HCT116 (cell line): ENCODE data around the gene DDX60. TPM values are rescaled to one million over a fixed set of nuclear protein-coding genes. Genes with fewer than 3 reads are reported as not detected.

Experiments
- ATAC-seq: fragments of 200-7000 bp; cut with Tn5 transposase; 2 replicates; pipeline ENCODE4 v1.9.1; 2020; ENCODE audit warnings: mild to moderate bottlenecking, moderate library complexity
- BruUV-seq: library from RNA; stranded (reverse); fragments of 400-500 nt; replicated peaks from 2 replicates; lab custom pipeline; 2021; lab: Mats Ljungman, UMichigan
- CTCF ChIA-PET: fragments of 300-600 bp; sonication (Branson Sonifier 250); formaldehyde crosslinking; loops from one replicate; lab custom pipeline; 2021; ENCODE audit warnings: antibody characterized with exemption; lab: Charles Lee
- POLR2A ChIA-PET: fragments of 300-600, 350-600 bp; sonication (Branson Sonifier 250); formaldehyde crosslinking; loops from one replicate; lab custom pipeline; 2021; ENCODE audit warnings: antibody characterized with exemption; lab: Charles Lee
- RAD21 ChIA-PET, 2 experiments: fragments of 300-600 bp; sonication (Branson Sonifier 250); formaldehyde crosslinking; loops; one replicate each; lab custom pipeline; 2023; ENCODE audit warnings: low total read pairs in 2 of 2; ENCODE audit not compliant: uncharacterized antibody in 2 of 2, unreplicated experiment in 2 of 2, low non-redundant PET in 1 of 2; lab: Charles Lee
- DNase-seq: peaks from one replicate; pipeline ENCODE4 v3.0.0-alpha.2; 2010; ENCODE audit warnings: low read depth, low spot score
- H2AFZ ChIP-seq: fragments of 200-600 bp; shearing (Covaris generic), sonication (generic); 2 replicates; pipeline ENCODE4 v1.6.1; 2017; ENCODE audit warnings: low read depth, mixed run types, mixed read lengths, antibody characterized with exemption, low read length; ENCODE audit not compliant: poor library complexity, severe bottlenecking
- H3K27ac ChIP-seq: 2 replicates; pipeline ENCODE4 v1.5.1; 2012; ENCODE audit warnings: low read depth, low read length
- H3K27me3 ChIP-seq: fragments of 200-600 bp; sonication (generic); 2 replicates; pipeline ENCODE4 v1.6.1; 2016; ENCODE audit warnings: mixed run types, low read length, mixed read lengths; ENCODE audit not compliant: insufficient read depth
- H3K36me3 ChIP-seq, 2 experiments: fragments of 200-500 bp in 1 of 2; fragments of 200-600 bp in 1 of 2; sonication (Bioruptor generic) in 1 of 2; sonication (generic) in 1 of 2; 2 replicates each; pipeline versions ENCODE4 v1.5.1 to v1.6.1; 2014 to 2016; ENCODE audit warnings: low read length in 2 of 2, inconsistent platforms in 1 of 2, mixed read lengths in 1 of 2, mixed run types in 1 of 2; ENCODE audit not compliant: insufficient read depth in 2 of 2, control insufficient read depth in 1 of 2
- H3K4me1 ChIP-seq, 2 experiments: fragments of 200-600 bp in 1 of 2; sonication (generic) in 1 of 2; 2 replicates each; pipeline versions ENCODE4 v1.5.1 to v1.6.1; 2012 to 2017; ENCODE audit warnings: low read length in 2 of 2, inconsistent platforms in 1 of 2, mild to moderate bottlenecking in 1 of 2, mixed read lengths in 1 of 2, mixed run types in 1 of 2, moderate library complexity in 1 of 2; ENCODE audit not compliant: insufficient read depth in 2 of 2, control insufficient read depth in 1 of 2
- H3K4me2 ChIP-seq: fragments of 200-600 bp; sonication (generic); 2 replicates; pipeline ENCODE4 v1.6.1; 2017; ENCODE audit warnings: mixed run types, low read length, mixed read lengths
- H3K4me3 ChIP-seq, 2 experiments: fragments of 200-600 bp in 1 of 2; sonication (generic) in 1 of 2; replicated peaks in 1 of 2; 2 replicates each; pipeline ENCODE4 v1.5.1; 2011 to 2016; ENCODE audit warnings: low read length in 2 of 2, control low read depth in 1 of 2, low read depth in 1 of 2, mild to moderate bottlenecking in 1 of 2, mixed read lengths in 1 of 2, mixed run types in 1 of 2
- H3K79me2 ChIP-seq: fragments of 200-600 bp; sonication (generic); 2 replicates; pipeline ENCODE4 v1.6.1; 2017; ENCODE audit warnings: mild to moderate bottlenecking, mixed run types, low read length, moderate library complexity, mixed read lengths; ENCODE audit not compliant: insufficient read depth
- H3K9ac ChIP-seq: fragments of 200-600 bp; sonication (generic); 2 replicates; pipeline ENCODE4 v1.6.1; 2016; ENCODE audit warnings: low read length, mixed read lengths
- H3K9me2 ChIP-seq: fragments of 200-600 bp; sonication (generic), shearing (Covaris generic); 2 replicates; pipeline ENCODE4 v1.6.1; 2017; ENCODE audit warnings: mixed run types, mild to moderate bottlenecking, moderate library complexity; ENCODE audit not compliant: insufficient read depth
- H3K9me3 ChIP-seq, 2 experiments: fragments of 200-500 bp in 1 of 2; fragments of 200-600 bp in 1 of 2; sonication (Bioruptor generic) in 1 of 2; sonication (generic) in 1 of 2; 2 replicates each; pipeline ENCODE4 v1.6.1; 2014 to 2017; ENCODE audit warnings: low read length in 2 of 2, mixed read lengths in 2 of 2, inconsistent platforms in 1 of 2, low read depth in 1 of 2, mild to moderate bottlenecking in 1 of 2, mixed run types in 1 of 2, moderate library complexity in 1 of 2; ENCODE audit not compliant: control insufficient read depth in 1 of 2, insufficient read depth in 1 of 2
- H4K20me1 ChIP-seq: fragments of 200-600 bp; sonication (generic), shearing (Covaris generic); 2 replicates; pipeline ENCODE4 v1.6.1; 2017; ENCODE audit warnings: mixed run types, mild to moderate bottlenecking, moderate library complexity; ENCODE audit not compliant: insufficient read depth
- ATF3 ChIP-seq: IDR thresholded peaks from 2 replicates; pipeline ENCODE4 v1.6.1; 2012
- CEBPB ChIP-seq: IDR thresholded peaks from 2 replicates; pipeline ENCODE4 v1.6.1; 2012; ENCODE audit warnings: low read depth
- CTCF ChIP-seq, 3 experiments: fragments of 200-600 bp in 1 of 3; sonication (generic) in 1 of 3; IDR thresholded peaks in 2 of 3; conservative IDR thresholded peaks in 1 of 3; 2 replicates each; pipeline ENCODE4 v1.5.1; 2012 to 2017; ENCODE audit warnings: low read depth in 2 of 3, low read length in 2 of 3, antibody characterized with exemption in 1 of 3, borderline replicate concordance in 1 of 3, control low read depth in 1 of 3, mild to moderate bottlenecking in 1 of 3, mixed read lengths in 1 of 3, mixed run types in 1 of 3, moderate library complexity in 1 of 3; ENCODE audit not compliant: insufficient read depth in 1 of 3
- EGR1 ChIP-seq: IDR thresholded peaks from 2 replicates; pipeline ENCODE4 v1.6.1; 2012; ENCODE audit warnings: low read depth
- ELF1 ChIP-seq: IDR thresholded peaks from 2 replicates; pipeline ENCODE4 v1.6.1; 2012; ENCODE audit warnings: low read depth, borderline replicate concordance
- EZH2 ChIP-seq: fragments of 200-600 bp; sonication (generic); IDR thresholded peaks from 2 replicates; pipeline ENCODE4 v1.6.1; 2017; ENCODE audit warnings: antibody characterized with exemption, mixed run types
- FOSL1 ChIP-seq: IDR thresholded peaks from 2 replicates; pipeline ENCODE4 v1.6.1; 2012; ENCODE audit warnings: low read depth
- JUND ChIP-seq: IDR thresholded peaks from 2 replicates; pipeline ENCODE4 v1.6.1; 2012
- MAX ChIP-seq: IDR thresholded peaks from 2 replicates; pipeline ENCODE4 v1.6.1; 2012
- POLR2A ChIP-seq: IDR thresholded peaks from 2 replicates; pipeline ENCODE4 v1.7.0; 2011; ENCODE audit warnings: borderline replicate concordance; ENCODE audit not compliant: insufficient read depth, insufficient read length; ENCODE audit errors: extremely low read depth
- POLR2AphosphoS5 ChIP-seq: IDR thresholded peaks from 2 replicates; pipeline ENCODE4 v1.6.1; 2011; ENCODE audit warnings: mild to moderate bottlenecking, low read depth, low read length, moderate library complexity
- SIN3A ChIP-seq: IDR thresholded peaks from 2 replicates; pipeline ENCODE4 v1.6.1; 2012; ENCODE audit warnings: low read depth
- SRF ChIP-seq: IDR thresholded peaks from 2 replicates; pipeline ENCODE4 v1.6.1; 2012; ENCODE audit warnings: low read depth
- TCF7L2 ChIP-seq: IDR thresholded peaks from 2 replicates; pipeline ENCODE4 v1.7.0; 2011; ENCODE audit warnings: borderline replicate concordance, inconsistent platforms; ENCODE audit not compliant: insufficient read depth, insufficient read length; ENCODE audit errors: extremely low read depth
- ZFX ChIP-seq: fragments of 450-650 bp; IDR thresholded peaks from 2 replicates; pipeline ENCODE4 v1.6.1; 2017
- intact Hi-C: fragments of 100-400 bp; cut with micrococcal nuclease; formaldehyde crosslinking; loops from 2 replicates; pipeline ENCODE4 v1.10.0; 2022
- total RNA-seq: library from RNA; stranded (reverse); gene quantifications from one replicate; pipeline ENCODE4 v1.2.1, GENCODE V29; 2021; ENCODE audit not compliant: unreplicated experiment

The DDX60 gene
- total RNA-seq, 1 experiment from 2014 or later = 6.5 TPM

- Histone ChIP-seq H3K36me3 (no peaks in the 10 kb centered on the region), H3K9me2 (no peaks in the 10 kb centered on the region), H3K9me3 (no peaks in the 10 kb centered on the region), H3K27me3 (no peaks in the 10 kb centered on the region), H3K4me2 (no peak overlapping the region), H3K9ac (no peak overlapping the region), H3K27ac (no peak overlapping the region), H4K20me1 (no peaks in the 10 kb centered on the region), H2AFZ (no peak overlapping the region), H3K4me1 (no peaks in the 10 kb centered on the region), H3K4me3 (no peak overlapping the region), H3K79me2 (no peaks in the 10 kb centered on the region)
- ChIA-PET CTCF (no interaction called here), RAD21 (no interaction called here), POLR2A (no interaction called here)
- intact Hi-C loops = no loop called here
- TF ChIP-seq TCF7L2 (no peak), EZH2 (no peak), FOSL1 (no peak), ELF1 (no peak), ATF3 (no peak), JUND (no peak), POLR2AphosphoS5 (no peak), EGR1 (no peak)
- DNase-seq (no peak), ATAC-seq (no peak)
- BruUV-seq = no TSS peak
Measured at GRCh38 chr4:168177546-168178149, 140.9 kb downstream of the DDX60 start.

GRCh38 chr4:168174308-168174707 is 144.2 kb downstream of the DDX60 start:
- no peak overlapping the region for H3K9ac ChIP-seq
- no peaks in the 10 kb centered on the region for H3K36me3 ChIP-seq
- no peak for ATAC-seq
- H3K4me1 ChIP-seq = no peaks in the 10 kb centered on the region
- no peak overlapping the region for H3K27ac ChIP-seq
- no peak overlapping the region for H3K4me3 ChIP-seq
- H3K9me2 ChIP-seq = no peaks in the 10 kb centered on the region; the same call in 1 of the 2 replicates
- H4K20me1 ChIP-seq = no peaks in the 10 kb centered on the region
- RAD21 ChIA-PET = no interaction called here
- no peaks in the 10 kb centered on the region for H3K79me2 ChIP-seq
- no peaks in the 10 kb centered on the region for H3K9me3 ChIP-seq
- TF ChIP-seq SIN3A (no peak), ATF3 (no peak), POLR2A (no peak), EGR1 (no peak), EZH2 (no peak), ZFX (no peak), MAX (no peak), CEBPB (no peak), SRF (no peak), CTCF (IDR thresholded peaks at IDR 0.05 in 2 of 3, conservative IDR thresholded peaks at IDR 0.05 in 1 of 3; ENCODE audit: borderline replicate concordance in 1 of 3, insufficient read depth in 1 of 3, low read depth in 2 of 3, low read length in 2 of 3) (no peak)
- TF ChIP-seq, all 23 proteins: peak for 0
- ChIA-PET CTCF (no interaction called here), POLR2A (no interaction called here)
- Histone ChIP-seq H2AFZ (no peak overlapping the region), H3K27me3 (no peaks in the 10 kb centered on the region), H3K4me2 (no peak overlapping the region)
- DNase-seq = no peak
- intact Hi-C loops = no loop called here
- BruUV-seq = no TSS peak
